Measurements from ENCODE around the gene CASP10. TPM values are rescaled to one million over a fixed set of nuclear protein-coding genes. Genes with fewer than 3 reads are reported as not detected.
A peak's percentile ranks its signal among the peaks of the same experiment; 100 is the strongest.
"Not testable (repeated sequence)": the region's sequence is repeated elsewhere in the genome, so short reads cannot be mapped to it uniquely, and the experiment has no call there.

CASP10 gene, protein sequence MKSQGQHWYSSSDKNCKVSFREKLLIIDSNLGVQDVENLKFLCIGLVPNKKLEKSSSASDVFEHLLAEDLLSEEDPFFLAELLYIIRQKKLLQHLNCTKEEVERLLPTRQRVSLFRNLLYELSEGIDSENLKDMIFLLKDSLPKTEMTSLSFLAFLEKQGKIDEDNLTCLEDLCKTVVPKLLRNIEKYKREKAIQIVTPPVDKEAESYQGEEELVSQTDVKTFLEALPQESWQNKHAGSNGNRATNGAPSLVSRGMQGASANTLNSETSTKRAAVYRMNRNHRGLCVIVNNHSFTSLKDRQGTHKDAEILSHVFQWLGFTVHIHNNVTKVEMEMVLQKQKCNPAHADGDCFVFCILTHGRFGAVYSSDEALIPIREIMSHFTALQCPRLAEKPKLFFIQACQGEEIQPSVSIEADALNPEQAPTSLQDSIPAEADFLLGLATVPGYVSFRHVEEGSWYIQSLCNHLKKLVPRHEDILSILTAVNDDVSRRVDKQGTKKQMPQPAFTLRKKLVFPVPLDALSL
- 10 to 100 TPM; 10.8 to 22.7 TPM for total RNA-seq

DNA sequence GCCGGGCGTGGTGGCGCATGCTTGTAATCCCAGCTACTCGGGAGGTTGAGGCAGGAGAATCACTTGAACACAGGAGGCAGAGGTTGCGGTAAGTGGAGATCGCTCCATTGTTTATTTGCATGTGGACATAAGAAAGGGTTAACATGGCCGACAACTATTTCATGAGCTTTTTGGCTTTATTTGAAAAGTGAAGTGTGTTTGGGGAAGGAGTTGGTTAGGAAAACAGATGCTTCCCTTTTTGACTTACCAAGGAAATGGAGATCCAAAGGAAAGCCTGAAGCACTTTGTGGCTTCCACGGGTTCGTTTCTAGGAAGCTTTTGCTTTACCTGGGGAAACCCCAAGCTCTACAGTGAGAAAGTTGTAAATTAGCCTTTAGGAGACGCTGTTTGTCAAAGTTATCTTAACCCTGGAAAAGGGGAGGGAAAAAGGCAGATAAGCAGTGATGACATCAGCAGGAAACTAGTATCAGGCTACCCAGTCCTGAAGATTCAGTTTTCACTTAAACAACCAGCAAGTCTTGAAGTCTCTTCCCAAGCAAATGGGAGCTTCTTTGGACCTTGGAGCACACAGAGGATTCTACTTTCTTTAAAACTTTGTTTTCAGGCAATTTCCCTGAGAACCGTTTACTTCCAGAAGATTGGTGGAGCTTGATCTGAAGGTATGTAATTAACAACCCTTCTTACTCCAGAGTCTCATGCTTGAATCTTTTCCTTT, at the start of gene CASP10:
CASP10 (plus strand) TSS at position 492 of the 715 bp plus-strand sequence. CDS start 2,637 bp downstream, outside the sequence.
- Mint-ChIP-seq H3K36me3 (ENCODE audit: low read depth) (peaks cover 35% of the 10 kb centered on the region), H3K9me3 (no peaks in the 10 kb centered on the region), H3K4me1 (peaks cover 30% of the 10 kb centered on the region), H3K4me3 (peak within 1 kb of the TSS; percentile 98), H3K27me3 (no peaks in the 10 kb centered on the region), H3K27ac (peak within 1 kb of the TSS; percentile 96)
- peak; percentile 74 for ATAC-seq (replicated peaks)

DNA sequence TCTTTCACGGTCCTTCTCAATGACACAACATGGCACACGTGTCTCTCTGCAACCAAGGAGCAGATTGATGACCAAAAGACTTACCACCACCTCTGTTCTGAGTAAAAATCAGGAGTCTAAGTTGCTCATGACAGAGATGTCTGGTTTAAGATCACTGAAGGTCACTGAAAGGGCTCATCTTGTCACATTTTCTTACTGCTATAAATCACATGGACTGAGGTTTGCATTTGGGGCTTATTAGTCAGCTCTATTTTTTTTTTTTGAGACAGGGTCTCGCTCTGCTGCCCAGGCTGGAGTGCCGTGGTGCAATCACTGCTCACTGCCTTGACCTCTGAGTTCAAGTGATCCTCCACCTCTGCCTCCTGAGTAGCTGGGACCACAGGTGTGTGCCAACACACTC, 47.6 kb upstream of the CASP10 start:
- peak overlapping the region; percentile 81 for H3K4me3 Mint-ChIP-seq
- peak; percentile 20 for ATAC-seq (replicated peaks)
- no peaks in the 10 kb centered on the region for H3K27me3 Mint-ChIP-seq
- peak overlapping the region; percentile 95 for H3K27ac Mint-ChIP-seq
- no peaks in the 10 kb centered on the region for H3K9me3 Mint-ChIP-seq
- H3K4me1 Mint-ChIP-seq = peaks cover 44% of the 10 kb centered on the region
- H3K36me3 Mint-ChIP-seq (ENCODE audit: low read depth) = peaks cover 100% of the 10 kb centered on the region

DNA sequence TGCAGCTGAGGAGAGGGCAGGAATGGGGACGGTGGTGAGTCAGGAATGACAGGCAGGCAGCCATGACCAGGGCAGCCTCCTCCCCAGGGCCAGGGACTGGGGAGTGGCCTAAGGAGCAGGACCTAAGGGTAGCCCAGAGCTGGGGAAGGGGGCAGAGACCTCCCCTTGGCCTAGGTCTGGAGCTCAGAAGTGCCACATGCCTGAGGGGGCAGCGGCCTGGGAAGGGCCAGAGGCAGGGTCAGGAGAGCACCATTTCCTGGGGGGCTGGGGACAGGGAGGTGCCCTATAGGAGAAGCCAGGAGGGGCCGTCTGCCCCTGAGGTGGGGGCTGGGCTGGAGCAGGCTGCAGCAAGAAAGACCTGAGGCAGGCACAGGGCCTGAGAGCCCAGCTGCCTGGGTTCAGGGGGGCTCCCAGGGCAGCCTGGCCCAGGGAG, 46.0 kb upstream of the CASP10 start:
- Mint-ChIP-seq H3K27me3 (no peaks in the 10 kb centered on the region), H3K9me3 (no peaks in the 10 kb centered on the region), H3K4me1 (peaks cover 49% of the 10 kb centered on the region), H3K4me3 (peak overlapping the region; percentile 81), H3K27ac (peak overlapping the region; percentile 95), H3K36me3 (ENCODE audit: low read depth) (peaks cover 100% of the 10 kb centered on the region)
- ATAC-seq (replicated peaks) = no peak

DNA sequence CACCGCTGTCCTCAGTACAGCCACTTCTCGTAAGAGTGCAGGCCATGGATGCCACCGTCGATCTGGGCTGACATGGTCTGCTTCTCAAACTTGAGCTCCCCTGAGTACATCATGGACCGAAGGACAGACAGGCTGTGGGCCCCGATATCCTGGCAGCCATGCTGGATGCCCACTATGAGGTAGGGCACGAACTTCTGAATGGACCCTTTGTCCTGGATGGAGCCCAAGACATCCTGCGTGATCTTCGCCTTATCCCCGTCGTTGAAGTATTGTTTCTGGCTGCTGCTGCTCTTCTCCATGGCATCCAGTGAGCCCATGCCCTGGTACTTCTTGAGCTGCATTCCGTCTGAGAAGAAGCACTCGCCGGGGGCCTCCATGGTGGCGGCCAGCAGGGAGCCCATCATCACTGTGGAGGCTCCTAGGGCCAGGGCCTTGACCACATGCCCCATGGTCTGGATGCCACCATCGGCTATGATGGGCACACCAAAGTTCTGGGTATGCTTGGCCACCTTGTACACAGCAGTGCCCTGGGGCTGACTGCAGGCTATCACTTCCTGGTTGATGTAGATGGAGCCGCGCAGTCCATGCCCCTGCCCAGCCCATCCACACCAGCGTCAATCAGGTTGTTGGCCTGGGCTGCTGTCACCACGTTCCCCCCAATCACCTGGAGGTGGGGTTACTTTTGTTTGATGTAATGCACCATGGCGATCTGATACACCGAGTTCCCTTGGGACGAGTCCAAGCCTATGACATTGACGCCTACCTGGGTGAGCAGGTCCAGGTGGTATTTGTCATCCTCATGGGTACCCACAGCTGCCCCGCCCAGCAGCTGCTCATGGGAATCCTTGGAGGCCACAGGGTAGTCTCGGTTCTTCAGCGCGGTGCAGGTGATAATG, 45.2 kb upstream of the CASP10 start:
- ATAC-seq (replicated peaks) = peak; percentile 28
- Mint-ChIP-seq H3K9me3 (no peaks in the 10 kb centered on the region), H3K27ac (peak overlapping the region; percentile 67), H3K4me3 (peak overlapping the region; percentile 52), H3K36me3 (ENCODE audit: low read depth) (peaks cover 100% of the 10 kb centered on the region), H3K4me1 (peaks cover 46% of the 10 kb centered on the region), H3K27me3 (no peaks in the 10 kb centered on the region)

DNA sequence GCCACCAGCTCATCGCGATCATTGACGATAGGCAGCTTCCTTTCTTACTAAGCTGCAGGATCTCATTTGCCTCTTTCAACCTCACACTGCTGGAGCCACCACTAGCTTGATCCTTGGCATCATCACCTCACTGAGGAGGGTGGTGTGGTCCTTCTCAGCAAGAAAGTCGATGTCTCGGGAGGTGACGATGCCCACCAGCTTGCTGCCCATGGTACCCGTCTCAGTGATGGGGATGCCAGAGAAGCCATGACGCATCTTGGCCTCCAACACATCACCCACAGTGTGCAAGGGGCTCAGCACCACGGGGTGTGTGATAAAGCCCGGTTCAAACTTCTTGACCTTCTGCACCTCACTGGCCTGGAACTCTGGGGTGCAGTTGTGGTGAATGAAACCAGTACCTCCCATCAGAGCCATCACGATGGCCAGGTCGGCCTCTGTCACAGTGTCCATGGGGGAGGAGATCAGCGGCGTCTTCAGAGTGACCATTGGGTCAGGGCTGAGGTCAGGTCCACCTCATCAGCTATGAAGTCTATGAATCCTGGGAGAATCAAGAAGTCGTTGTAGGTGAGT, 44.5 kb upstream of the CASP10 start:
- Mint-ChIP-seq H3K36me3 (ENCODE audit: low read depth) (peaks cover 100% of the 10 kb centered on the region), H3K27me3 (no peaks in the 10 kb centered on the region), H3K9me3 (no peaks in the 10 kb centered on the region), H3K27ac (peak overlapping the region; percentile 66), H3K4me3 (peak overlapping the region; percentile 52), H3K4me1 (peaks cover 38% of the 10 kb centered on the region)
- ATAC-seq (replicated peaks) = no peak

DNA sequence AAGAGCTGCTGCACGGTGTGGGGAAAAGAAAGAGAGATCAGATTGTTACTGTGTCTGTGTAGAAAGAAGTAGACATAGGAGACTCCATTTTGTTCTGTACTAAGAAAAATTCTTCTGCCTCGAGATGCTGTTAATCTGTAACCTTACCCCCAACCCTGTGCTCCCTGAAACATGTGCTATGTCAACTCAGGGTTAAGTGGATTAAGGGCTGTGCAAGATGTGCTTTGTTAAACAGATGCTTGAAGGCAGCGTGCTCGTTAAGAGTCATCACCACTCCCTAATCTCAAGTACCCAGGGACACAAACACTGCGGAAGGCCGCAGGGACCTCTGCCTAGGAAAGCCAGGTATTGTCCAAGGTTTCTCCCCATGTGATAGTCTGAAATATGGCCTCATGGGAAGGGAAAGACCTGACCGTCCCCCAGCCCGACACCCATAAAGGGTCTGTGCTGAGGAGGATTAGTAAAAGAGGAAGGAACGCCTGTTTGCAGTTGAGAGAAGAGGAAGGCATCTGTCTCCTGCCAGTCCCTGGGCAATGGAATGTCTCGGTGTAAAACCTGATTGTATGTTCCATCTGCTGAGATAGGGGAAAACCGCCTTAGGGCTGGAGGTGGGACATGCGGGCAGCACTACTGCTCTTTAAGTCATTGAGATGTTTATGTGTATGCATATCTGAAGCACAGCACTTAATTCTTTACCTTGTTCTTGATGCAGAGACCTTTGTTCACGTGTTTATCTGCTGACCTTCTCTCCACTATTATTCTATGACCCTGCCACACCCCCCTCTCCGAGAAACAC, 43.8 kb upstream of the CASP10 start:
- not testable (repeated sequence) for H3K27me3 Mint-ChIP-seq; H3K9me3 Mint-ChIP-seq; ATAC-seq (replicated peaks)
- peaks cover 38% of the 10 kb centered on the region for H3K4me1 Mint-ChIP-seq
- peak overlapping the region; percentile 66 for H3K27ac Mint-ChIP-seq
- peaks cover 99% of the 10 kb centered on the region for H3K36me3 Mint-ChIP-seq (ENCODE audit: low read depth)
- H3K4me3 Mint-ChIP-seq = peak overlapping the region; percentile 52

DNA sequence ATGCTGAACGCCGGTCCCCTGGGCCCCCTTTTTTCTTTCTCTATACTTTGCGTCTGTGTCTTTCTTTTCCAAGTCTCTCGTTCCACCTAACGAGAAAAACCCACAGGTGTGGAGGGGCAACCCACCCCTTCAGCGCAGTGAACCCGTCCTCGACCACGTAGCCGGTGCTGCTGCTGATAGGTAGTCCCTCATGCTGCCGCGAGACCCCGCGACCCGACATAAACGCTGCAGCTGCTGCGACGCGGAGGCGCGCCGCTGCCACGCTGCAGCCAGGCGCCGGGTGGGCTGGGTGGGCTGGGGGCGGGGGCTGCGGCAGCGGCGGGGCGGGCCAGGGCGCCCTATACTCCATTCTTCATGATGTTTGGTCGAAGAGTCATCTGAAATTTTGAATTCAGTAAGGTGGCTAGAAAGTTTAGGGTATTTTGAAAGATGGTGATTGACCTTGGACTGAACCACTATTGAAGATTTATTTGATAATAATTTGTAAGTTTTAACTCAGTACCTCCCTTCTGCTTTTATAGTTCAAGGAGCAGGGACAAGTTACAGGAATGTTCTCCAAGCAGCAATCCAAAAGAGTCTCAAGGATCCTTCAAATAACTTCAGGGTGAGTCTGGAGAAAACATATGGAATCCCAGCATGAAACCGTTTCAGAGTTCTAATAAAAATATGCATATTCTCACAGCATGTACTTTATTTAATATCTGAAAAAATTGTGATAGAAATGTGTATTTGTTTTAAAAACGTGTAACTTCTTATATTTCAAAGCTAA, 42.9 kb upstream of the CASP10 start:
- H3K27ac Mint-ChIP-seq = peak overlapping the region; percentile 66
- no peak for ATAC-seq (replicated peaks)
- peaks cover 37% of the 10 kb centered on the region for H3K4me1 Mint-ChIP-seq

DNA sequence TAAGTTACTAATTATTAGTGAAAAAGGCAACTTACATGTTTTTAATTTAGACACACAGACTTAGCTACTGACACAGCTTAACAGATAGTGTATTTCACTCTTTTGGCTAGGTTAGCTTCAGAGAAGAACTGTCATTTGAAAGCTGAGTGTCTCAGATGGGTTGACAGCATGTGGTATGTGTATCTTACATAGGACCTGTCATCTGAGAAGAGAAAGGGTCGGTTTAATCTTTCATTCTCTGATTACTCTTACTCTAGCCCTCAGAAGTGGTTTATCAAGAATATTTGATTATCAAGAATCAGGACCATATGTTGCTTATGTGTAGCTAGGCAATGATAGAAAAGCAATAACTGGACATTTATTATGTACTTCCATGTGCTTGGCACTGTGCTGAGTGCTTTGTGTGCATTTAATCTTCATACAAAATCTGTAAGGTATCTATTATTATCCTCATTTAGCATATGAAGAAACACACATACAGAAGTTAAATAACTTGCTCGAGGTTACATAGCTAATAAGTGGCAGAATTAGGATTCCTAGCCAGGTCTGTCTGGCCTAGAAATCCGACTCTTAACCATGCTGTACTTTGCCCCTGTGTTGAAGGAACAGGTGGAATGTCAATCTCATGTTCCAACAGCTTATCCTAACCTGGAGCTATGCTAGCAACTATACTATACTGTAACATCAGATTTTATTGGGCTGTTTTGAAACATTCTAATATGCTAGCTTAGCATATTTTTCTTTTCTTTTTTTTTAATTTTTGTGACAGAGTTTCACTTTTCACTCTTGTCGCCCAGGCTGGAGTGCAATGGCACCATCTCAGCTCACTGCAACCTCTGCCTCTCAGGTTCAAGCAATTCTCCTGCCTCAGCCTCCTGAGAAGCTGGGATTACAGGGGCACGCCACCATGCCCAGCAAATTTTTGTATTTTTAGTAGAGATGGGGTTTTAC, 38.6 kb upstream of the CASP10 start:
- Mint-ChIP-seq H3K4me1 (peaks cover 29% of the 10 kb centered on the region), H3K36me3 (ENCODE audit: low read depth) (peaks cover 95% of the 10 kb centered on the region), H3K9me3 (no peaks in the 10 kb centered on the region), H3K4me3 (no peak overlapping the region), H3K27me3 (no peaks in the 10 kb centered on the region), H3K27ac (no peak overlapping the region)
- ATAC-seq (replicated peaks) = no peak

More for the DNA sequence above, 42.9 kb upstream of the CASP10 start:
- Mint-ChIP-seq H3K36me3 (ENCODE audit: low read depth) (peaks cover 99% of the 10 kb centered on the region), H3K9me3 (no peaks in the 10 kb centered on the region), H3K4me3 (peak overlapping the region; percentile 52), H3K27me3 (no peaks in the 10 kb centered on the region)

DNA sequence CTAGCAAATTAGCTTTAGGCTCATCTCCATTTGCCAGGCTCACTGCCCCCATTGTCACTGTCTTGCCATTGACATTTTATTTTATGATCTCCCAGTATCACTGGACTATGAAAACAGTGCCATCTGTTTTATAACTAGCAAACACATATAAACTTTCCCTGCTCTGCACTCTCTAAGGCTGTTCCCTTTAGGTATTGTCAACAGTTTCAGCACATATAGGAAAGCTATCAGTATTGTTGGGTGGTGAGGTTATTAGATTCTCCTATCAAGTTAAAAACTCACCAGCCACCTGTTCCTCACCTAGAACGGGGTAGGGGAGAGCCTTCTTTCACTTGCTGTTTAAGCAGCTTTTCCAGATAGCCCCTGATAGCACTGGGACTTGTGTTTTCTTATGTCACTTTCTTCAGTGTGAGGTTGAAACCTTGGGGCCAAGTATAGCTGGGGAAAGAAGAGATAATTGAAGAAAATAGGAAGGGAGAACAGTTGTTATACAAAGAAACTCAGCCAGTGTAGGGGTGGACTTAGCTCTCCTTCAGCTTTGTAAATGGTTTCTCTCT, 34.4 kb upstream of the CASP10 start:
- H3K27ac Mint-ChIP-seq = peak overlapping the region; percentile 41
- H3K36me3 Mint-ChIP-seq (ENCODE audit: low read depth) = peaks cover 95% of the 10 kb centered on the region

DNA sequence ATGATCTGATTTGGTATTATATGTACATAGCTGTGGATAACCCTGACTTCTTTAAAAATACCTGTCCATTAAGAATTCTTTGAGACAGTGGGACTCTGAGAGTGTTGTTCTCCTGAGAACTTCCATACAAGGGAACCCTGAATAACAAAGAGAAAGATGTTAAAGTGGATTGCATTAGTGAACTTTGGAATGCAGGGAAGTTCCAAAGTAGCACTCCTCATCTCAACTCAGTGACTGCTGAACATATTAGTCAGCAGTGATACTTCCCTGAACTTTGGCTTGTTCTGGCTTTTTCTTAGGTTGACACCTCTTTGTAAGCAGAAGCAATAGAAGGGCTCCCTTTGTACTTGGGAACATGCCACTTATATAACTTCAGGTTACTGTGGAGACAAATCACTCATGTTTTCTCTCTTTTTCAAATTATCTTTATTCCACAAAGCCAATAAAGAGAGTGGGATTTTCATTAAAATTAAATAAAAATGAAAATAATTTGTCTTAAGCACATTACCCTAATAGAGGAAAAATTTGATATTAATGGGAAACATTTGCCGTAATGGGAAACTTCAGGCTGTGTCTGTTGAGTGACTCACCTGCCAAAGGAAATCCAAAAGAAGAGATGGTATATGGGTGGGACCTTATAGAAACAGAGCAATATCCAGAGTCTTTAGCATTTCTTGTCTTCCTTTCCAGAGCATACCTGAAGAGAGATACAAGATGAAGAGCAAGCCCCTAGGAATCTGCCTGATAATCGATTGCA, 33.7 kb upstream of the CASP10 start:
- H3K4me1 Mint-ChIP-seq = peaks cover 46% of the 10 kb centered on the region
- no peaks in the 10 kb centered on the region for H3K9me3 Mint-ChIP-seq
- H3K27ac Mint-ChIP-seq = peak overlapping the region; percentile 86
- peak overlapping the region; percentile 37 for H3K4me3 Mint-ChIP-seq
- H3K27me3 Mint-ChIP-seq = no peaks in the 10 kb centered on the region
- ATAC-seq (replicated peaks) = no peak
- H3K36me3 Mint-ChIP-seq (ENCODE audit: low read depth) = peaks cover 96% of the 10 kb centered on the region

More for the DNA sequence above, 34.4 kb upstream of the CASP10 start:
- Mint-ChIP-seq H3K27me3 (no peaks in the 10 kb centered on the region), H3K9me3 (no peaks in the 10 kb centered on the region), H3K4me3 (no peak overlapping the region), H3K4me1 (peaks cover 46% of the 10 kb centered on the region)
- ATAC-seq (replicated peaks) = no peak

DNA sequence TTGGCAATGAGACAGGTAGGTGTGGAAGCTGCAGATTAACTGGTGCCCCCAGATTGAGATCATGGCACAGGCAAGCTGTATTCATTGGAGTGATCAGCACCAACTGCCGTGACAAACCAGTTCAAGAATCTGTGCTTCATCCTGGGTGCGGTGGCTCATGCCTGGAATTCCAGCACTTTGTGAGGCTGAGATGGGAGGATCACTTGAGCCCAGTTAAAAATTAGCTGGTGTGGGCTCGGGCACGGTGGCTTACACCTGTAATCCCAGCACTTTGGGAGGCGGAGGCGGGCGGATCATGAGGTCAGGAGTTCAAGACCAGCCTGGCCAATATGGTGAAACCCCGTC, 33.1 kb upstream of the CASP10 start:
- Mint-ChIP-seq H3K4me3 (peak overlapping the region; percentile 37), H3K36me3 (ENCODE audit: low read depth) (peaks cover 96% of the 10 kb centered on the region)

More for the DNA sequence above, 33.1 kb upstream of the CASP10 start:
- H3K9me3 Mint-ChIP-seq; H3K27me3 Mint-ChIP-seq; ATAC-seq (replicated peaks): not testable (repeated sequence)
- H3K27ac Mint-ChIP-seq = peak overlapping the region; percentile 86
- peaks cover 52% of the 10 kb centered on the region for H3K4me1 Mint-ChIP-seq
